Measurements from ENCODE around the gene MEAK7.

MEAK7 gene, protein sequence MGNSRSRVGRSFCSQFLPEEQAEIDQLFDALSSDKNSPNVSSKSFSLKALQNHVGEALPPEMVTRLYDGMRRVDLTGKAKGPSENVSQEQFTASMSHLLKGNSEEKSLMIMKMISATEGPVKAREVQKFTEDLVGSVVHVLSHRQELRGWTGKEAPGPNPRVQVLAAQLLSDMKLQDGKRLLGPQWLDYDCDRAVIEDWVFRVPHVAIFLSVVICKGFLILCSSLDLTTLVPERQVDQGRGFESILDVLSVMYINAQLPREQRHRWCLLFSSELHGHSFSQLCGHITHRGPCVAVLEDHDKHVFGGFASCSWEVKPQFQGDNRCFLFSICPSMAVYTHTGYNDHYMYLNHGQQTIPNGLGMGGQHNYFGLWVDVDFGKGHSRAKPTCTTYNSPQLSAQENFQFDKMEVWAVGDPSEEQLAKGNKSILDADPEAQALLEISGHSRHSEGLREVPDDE

DNA sequence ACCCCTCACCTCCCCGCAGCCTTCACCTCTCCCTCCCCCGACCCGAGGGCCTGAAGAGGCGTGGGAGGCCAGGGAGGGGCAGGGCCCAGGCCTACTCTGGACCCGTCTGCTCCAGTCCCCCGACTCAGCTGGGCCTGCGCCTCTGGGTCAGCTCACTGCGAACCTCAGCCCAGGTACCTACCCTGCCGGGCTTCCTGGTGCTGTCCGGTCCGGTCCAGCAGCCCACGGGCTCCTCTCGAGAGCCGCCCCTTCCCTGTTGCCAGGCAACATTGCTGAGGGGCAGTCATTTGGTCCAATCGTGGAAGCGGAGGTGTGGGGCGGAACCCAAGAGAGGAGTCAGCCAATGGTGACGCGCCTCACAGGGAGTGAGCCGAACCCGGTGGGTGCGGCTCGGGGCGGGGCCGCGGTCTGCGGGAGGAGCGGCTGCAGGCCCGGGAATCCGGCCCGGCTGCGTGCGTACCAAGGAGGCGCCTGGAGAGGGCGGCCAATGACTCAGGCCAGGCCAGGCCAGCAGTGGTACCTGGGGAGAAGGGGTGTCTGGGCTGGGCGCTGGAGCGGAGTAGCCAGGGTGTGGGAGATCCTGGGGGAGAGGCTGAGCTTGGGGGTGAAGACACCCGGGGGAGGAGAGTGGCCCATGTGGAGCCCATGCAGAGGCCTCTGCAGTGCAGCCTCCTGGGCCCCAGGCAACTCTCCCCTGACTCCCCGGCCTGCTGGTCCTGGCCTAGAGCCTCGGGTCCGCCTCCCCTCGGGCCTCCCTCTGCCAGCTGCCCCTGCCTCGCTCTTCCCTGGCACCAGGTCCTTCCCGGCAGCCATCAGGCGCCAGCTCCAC is at the start of gene MEAK7:
MEAK7 (minus strand) TSS at position 240 of the 829 bp plus-strand sequence. CDS start 6,573 bp downstream, outside the sequence.
- DNase-seq (ENCODE audit: low read depth in 2 of 3, low spot score in 1 of 3) = peak; percentile 95 to 99 (median 98)

DNA sequence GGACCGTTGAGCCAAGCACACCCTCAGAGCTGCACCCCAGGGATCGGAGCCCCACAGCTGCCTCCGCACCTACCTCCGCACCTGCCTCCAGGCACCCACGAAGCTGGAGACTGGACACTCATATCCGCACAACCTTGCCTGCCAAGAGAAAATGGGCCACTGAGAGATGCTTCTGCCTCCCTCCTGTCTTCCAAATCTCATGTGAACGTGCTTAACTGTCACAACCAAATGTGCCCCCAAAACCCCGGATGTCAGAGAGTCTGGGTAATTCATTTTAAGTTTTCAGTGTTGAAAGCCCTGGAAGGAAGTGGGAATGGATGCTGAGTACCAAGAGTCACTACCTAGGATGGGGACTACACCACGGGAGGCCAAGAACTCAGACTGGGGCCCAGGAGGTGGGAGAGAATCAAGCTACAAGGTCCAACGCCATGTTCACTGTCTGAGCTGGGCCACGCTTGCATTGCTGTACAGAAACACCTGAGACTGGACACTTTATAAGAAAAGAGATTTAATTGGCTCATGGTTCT is 49.5 kb upstream of the MEAK7 start:
- peak in 2 of 3 donors; percentile 34 to 40 for DNase-seq (ENCODE audit: low read depth in 2 of 3, low spot score in 1 of 3)

DNA sequence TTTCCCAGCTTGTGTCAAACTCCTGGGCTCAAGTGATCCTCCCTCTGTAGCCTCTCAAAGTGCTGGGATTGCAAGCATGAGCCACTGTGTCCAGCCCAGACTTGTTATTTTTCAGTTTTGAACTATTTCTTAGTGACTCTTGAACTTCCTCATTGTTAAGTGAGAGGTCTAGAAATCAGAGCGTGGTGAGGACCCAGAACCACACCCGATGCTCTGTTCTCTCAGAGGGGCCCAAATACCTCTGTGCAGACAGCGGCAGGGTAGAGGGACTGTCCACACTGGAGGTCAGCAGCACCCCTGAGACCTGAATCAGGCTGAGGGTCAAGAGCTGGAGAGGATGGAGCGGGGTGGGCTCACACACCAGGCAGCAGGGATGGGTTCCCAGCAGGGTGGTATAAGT is 47.7 kb upstream of the MEAK7 start:
- no peak for DNase-seq (ENCODE audit: low read depth in 2 of 3, low spot score in 1 of 3)

DNA sequence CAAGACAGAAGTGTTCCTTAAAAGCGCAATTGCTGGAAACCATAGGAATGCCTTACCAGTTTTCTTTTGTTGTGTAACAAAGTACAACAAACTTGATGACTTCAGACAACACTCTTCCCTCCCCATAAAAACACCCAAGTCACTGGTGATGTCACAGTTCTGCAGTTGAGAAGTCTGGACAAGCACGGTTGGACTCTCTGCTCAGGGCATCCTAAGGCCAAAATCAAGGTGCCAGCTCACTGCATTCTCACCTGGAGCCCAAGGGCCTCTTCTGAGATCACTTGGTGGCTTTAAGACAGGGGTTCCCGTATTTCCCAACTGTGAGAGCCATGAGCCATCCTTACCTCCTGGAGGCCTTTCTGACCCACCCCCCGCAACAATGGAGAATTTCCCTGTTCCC is 45.6 kb upstream of the MEAK7 start:
- DNase-seq (ENCODE audit: low read depth in 2 of 3, low spot score in 1 of 3) = no peak

DNA sequence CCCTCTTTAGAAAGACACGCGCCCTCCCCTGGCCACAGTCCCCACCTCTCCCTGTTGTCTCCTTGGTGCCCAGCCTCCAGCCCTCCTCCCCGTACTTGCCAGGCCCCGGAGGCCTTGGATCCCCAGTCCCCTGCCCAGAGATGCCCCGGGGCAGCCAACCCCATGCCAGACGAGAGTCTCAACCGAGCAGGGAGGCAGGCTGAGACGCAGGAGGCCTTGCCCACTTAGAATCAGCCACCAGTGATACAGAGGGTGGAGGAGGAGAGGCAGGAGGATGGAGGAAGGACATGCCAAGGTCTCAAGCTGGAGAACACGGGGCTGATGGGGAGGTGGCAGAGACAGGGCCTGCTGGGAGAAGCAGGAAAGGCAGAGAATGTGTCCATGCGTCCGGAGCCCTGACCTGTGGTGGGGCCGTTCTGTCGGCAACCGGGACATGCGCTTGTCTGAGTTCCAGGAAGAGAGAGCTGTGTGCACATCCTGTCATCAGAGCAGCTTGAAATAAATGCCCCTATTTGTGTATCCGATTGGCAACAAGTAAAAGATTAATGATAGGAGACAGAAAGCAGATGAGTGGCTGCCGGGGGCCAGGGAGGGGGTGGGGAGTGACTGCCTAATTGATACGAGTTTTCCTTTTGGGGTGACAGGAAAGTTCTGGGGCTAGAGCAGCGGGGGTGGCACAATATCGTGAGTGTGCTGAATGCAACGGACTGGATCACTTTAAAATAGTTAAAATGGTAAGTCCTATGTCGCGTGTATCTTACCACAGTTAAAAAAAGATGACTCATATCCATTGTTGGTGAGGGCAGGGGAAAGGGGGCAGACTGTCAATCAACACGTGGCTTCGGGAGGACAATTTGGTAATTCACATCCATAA is 44.7 kb upstream of the MEAK7 start:
- peak in 2 of 3 donors; percentile 27 to 38 for DNase-seq (ENCODE audit: low read depth in 2 of 3, low spot score in 1 of 3)

DNA sequence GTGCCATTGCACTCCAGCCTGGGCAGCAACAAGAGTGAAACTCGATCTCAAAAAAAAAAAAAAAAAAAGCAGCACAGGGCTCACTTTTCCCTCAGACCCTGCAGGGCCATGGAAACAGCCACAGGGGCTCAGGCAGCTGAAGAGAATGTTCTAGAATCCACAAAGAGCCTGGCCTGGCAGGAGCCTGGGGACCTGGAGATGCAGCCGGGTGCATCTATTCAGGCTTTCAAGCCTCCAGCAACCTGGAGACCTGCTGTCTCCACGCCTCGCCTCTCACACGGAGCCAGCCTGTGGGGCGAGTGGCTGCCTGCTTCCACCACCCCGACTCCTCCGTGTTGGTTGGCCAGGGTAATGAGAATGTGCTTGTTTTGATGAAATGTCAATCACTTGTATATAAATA is 44.0 kb upstream of the MEAK7 start:
- peak in 1 of 3 donors; percentile 17 for DNase-seq (ENCODE audit: low read depth in 2 of 3, low spot score in 1 of 3)

DNA sequence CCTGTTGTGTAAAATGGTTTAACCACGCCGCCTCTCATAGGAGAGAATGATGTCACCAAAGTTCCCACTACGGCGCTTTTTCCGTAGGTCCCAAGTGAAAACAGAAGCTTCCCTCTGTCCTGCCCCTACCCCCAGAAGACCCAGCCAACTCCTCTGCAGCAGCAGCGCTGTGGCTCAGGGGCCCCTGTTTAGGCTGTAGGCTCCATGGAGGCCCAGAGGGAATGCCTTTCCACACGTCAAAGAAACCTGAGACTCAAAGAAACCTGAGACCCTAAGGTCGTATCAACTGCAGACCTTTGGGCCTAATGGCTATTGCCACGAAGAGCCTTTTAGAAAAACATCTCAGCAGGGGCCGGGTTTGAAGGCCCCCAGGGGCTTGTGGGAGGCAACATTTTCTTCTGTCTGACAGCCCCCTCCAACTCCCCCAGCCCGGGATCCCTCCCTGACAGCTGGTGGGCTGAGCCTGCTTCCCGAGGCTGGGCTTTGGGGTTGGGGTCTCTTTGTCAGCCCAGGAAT is 43.1 kb upstream of the MEAK7 start:
- DNase-seq (ENCODE audit: low read depth in 2 of 3, low spot score in 1 of 3) = peak in 1 of 3 donors; percentile 31

DNA sequence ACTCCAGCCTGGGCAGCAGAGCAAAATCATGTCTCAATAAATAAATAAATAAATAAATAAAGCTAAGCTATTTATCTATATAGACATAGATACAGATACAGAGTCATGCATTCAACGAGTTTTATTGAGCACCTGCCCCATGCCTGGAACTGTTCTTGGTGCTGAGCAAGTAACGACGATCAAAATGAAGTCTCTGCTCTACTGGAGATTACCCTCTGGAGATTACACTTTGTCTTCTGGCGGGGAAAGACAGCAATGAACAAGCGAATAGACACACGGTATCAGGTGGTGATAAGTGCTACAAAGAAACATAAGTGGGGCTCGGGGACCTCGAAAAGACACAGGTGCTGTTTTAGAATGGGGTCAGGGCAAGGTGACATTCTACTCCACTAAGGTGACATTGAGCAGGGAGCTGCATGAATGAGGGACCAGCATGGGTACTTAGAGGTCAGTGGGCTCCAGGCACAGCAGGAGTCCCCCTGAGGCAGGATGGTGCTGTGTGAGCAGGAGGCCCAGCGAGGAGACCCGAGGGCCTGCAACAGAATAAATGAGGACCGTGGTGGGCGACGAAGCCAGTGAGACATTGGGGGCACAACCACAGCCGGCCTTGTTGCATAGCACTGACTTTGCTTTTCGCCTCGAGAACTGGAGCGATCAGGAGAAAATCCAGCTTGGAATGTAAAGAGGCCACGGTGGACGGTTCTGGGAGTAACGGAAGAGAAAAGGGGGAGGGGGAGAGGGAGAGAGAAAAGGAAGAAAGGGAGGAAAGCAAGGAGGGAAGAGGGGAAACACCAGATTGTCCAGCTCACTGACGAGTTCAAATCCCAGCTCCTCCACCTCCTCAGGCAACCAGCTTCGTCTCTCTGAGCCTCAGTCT is 42.4 kb upstream of the MEAK7 start:
- no peak for DNase-seq (ENCODE audit: low read depth in 2 of 3, low spot score in 1 of 3)

DNA sequence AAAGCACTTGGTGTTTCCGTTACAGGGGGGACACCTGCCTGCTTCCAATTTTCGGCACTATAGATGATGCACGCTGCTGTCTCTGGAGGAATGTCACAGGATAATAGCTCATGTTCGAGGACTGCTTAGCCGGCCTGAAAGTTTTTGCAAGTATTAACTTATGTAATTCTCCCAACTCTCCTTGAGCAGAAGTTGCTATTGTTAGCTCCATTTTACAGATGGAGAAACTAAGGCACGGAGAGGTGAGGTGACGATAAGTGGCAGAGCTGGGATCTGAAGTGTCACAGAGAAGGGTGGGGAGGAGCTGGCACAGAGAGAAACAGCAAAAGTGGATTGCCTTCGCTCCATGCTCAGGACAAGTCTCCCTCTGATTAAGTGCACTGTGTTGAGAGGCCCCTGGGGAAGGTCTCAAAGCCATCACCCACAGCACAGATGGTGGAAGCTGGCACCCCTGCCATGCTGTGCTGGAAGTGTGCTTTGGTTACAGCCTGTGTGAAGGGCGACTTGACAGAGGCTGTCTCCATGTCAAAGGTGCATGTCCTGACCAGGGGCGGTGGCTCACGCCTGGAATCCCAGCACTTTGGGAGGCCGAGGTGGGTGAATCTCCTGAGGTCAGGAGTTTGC is 40.8 kb upstream of the MEAK7 start:
- DNase-seq (ENCODE audit: low read depth in 2 of 3, low spot score in 1 of 3) = no peak

DNA sequence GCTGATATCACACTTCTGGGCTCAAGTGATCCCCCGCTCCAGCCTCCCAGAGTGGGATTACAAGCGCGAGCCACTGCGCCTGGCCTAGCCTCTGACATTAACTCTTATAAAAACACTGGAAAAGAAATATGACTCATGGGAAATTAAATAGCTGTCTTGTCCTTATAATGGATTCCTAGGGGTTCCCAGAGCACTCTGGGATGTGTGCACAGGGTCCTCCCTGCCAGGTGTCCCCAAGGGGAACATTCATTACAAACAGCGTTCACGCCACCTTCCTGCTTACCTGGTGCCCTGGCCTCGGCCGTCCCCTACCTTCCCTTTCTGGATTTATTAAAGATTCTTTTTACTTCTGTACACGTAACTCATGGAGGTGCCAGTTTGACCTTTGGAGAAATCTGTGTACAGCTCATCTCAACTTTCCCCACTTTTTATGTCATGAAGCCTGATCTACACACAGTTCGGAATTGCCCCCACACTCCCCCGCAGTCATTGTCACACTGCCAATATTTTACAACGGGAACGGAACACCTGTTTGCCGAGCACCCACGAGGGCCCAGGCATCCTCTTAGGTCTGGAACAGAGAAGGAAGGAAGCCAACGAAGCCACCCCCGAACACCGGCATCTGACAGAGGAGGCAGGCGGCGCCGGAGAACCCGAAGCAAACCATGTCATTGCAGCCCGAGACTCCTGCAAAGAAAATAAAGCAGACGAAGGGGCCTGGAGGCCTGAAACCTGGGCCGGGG is 39.7 kb upstream of the MEAK7 start:
- DNase-seq (ENCODE audit: low read depth in 2 of 3, low spot score in 1 of 3) = no peak

DNA sequence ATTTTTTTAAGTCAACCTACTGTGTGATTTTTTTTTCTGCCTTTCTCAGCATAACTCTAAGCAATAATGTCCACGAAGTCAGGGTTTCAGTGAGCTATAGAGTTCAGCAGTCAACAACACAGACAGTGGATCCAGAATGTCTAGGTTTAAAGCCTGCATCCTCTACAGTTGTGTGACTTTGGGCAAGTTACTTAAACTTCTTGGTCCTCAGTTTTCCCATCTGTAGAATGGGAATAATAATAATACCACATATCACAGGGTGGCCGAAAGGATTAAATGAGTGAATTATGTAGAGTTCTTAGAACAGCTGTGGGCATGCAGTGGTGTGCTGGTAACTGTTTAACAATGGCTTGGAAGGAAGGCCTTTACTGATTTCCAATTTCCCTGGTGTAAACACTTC is 38.8 kb upstream of the MEAK7 start:
- DNase-seq (ENCODE audit: low read depth in 2 of 3, low spot score in 1 of 3) = no peak

DNA sequence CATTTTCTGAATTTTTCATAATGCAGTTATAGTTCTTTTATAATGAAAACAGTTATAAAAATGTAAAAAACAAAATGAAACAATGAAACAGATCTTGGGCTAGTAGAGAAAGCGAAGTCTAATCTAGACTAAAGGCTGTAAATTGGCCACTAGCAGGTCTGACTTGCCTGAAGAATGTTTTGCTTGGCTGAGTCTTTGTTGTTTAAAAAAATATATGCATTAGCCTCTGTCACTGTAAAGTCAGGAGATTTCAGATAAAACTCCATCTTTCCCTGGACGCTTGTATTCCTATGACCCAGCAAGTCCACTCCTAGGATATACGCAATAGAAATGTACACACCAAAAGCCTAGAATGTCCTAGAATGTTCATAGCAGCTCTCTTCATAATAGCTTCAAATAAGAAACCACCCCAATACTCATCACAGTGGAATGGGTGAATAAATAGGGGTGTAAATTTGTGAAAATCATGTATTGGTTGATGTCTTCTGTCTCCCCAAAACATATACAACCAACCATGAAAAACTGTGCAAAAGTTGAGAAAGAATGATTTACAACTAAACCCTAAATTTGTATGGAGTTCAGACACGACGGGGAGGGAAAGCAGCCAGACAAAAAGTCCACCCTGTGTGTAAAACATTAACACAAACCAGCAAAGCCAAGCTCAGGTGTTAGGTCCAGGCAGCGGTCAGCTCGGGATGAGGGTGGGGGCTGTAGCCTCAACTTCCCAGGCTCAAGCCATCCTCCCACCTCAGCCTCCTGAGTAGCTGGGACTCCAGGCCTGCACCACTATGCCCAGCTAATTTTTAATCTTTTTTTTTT is 37.7 kb upstream of the MEAK7 start:
- DNase-seq (ENCODE audit: low read depth in 2 of 3, low spot score in 1 of 3) = no peak

DNA sequence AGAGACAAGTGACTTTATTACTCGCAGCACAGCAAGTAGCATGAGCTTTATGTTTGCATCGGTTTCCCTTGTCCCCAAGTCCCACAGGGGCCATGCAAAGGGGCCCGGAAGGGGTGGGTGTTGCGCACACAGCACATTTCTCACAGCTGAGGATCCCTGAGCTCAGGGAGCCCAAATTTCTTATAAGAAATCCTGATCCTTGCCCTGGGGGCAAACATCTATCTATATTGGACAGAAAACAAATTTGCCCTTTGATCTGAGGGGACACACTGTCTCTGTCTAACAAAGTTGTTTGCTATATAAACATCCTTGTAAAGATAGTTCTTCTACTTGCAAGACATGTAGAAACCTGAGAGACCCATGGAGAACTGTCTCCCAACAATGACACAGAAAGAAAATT is 35.7 kb upstream of the MEAK7 start:
- no peak for DNase-seq (ENCODE audit: low read depth in 2 of 3, low spot score in 1 of 3)

DNA sequence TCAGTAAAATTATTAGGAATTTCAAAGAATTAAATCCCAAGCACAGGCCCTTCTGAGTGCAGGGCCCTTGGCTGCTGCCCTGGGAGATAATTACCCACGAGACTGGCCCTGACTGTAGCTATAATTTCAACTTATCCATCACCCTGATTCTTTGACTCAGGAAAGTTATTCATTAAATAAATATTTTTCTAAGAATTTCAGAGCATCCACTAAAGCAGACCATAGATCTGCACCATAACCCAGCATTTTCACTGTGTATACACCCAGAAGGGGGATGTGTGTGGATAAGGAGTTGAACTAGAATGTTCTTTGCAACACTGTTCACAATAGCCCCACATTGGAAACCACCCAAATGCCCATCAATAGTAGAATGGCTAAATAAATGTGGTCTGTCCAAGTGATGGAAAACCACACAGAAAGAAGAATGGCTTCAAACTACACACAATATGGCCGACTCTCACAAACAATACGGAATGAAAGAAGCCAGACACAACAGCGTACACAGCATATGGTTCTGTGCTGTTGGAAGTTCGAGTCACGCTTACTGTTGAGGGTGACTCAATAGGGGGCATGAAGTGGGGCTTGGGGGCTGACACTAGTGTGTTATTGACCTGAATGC is 33.9 kb upstream of the MEAK7 start:
- DNase-seq (ENCODE audit: low read depth in 2 of 3, low spot score in 1 of 3) = no peak

DNA sequence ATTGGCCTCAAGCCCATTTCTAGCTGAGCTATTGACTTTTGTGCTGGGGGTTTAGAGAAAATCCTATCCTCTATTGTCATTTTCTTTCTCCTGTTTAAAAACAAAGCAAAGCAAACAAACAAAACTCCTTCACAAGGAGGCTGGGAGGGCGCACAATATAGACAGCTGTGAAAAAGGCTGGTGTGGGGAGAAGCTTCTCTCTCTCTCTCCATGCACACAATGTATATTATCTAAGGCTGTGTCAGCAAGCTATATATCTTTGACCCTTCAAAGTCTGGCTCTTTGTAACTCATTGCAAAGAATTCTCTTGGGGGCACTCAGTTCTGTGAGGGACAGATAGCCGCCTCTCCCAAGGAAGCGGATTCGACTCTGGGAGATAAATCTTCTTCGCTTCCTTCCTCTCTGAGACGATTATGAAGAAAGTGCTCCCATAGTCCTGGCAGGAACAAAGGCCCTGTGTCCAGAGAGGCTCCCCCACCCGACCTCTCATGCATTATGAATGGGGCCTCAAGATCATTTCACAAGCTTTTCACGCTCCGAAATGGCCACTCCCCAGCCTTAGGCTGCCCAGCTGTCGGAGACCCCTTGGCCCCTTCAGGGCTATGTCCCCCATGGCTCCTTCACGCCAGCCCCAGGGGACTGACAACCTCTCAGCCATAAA is 33.2 kb upstream of the MEAK7 start:
- DNase-seq (ENCODE audit: low read depth in 2 of 3, low spot score in 1 of 3) = no peak

DNA sequence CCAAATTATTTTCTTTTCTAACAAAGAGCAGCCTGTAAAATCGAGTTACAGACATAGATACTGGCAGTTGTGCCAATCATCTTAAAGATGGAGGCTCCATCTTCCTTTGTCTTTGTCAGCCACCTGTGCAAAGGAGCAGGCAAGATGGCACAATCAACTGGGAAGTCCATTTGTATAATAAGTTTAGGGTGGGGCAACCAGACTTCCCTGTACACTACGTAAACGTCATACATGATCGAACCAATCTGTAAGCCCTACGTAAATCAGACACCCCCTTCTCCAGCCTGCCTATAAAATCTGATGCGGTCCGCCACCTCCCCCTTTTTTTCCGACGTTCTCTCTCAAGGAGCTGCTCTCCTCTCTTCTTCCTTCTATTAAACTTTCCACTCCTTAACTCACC is 31.4 kb upstream of the MEAK7 start:
- no peak for DNase-seq (ENCODE audit: low read depth in 2 of 3, low spot score in 1 of 3)

DNA sequence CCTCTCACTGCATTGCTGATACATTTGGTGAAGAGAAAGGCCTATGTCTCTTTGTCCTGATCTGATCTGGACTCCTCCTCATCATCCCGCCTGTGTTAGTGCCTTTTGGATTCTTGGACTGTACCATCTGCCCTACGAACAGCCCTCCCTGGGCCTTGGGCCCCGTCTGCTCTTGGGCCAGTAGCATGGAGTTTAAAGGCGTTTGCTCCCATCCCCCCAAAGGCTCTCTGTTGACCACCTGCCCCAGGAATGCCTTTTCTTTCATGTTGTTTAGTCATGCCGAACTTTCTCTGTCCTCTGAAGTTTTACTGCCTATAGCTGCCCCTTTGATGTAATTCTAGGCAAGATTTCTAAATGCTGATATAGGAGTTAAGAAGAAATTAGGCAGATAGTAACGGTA is 30.9 kb upstream of the MEAK7 start:
- no peak for DNase-seq (ENCODE audit: low read depth in 2 of 3, low spot score in 1 of 3)
